Erythroblast (primary cell): ENCODE measurements around the gene MAP3K20.

Experiments
- GATA1 ChIP-seq: IDR thresholded peaks from 2 replicates; pipeline ENCODE4 v1.6.1; 2011; ENCODE audit warnings: low read depth, mild to moderate bottlenecking, control low read depth, low read length, moderate library complexity
- POLR2A ChIP-seq: IDR thresholded peaks from 2 replicates; pipeline ENCODE4 v1.6.1; 2011; ENCODE audit warnings: mild to moderate bottlenecking, low read length

GRCh38 chr2:173215316-173215715, 139.7 kb downstream of the MAP3K20 start:
- TF ChIP-seq POLR2A (no peak), GATA1 (no peak)
